OCI-LY1 (cell line): ENCODE data around the gene SLN.

Source experiments
- H2AFZ ChIP-seq: fragments of 200-600 bp; sonication (generic), shearing (Covaris generic); 2 replicates; pipeline ENCODE4 v1.6.0; 2014; ENCODE audit warnings: antibody characterized with exemption, mild to moderate bottlenecking, low read length
- H3F3A ChIP-seq: fragments of 200-600 bp; sonication (generic), shearing (Covaris generic); 2 replicates; pipeline ENCODE4 v1.6.0; 2014; ENCODE audit warnings: mild to moderate bottlenecking, antibody characterized with exemption, low read length, moderate library complexity; ENCODE audit not compliant: insufficient read depth
- H3K27ac ChIP-seq: fragments of 200-600 bp; sonication (generic); 2 replicates; pipeline ENCODE4 v1.5.1; 2014; ENCODE audit warnings: low read length, mixed run types, mild to moderate bottlenecking, low read depth; ENCODE audit not compliant: poor library complexity, severe bottlenecking
- H3K27me3 ChIP-seq: fragments of 200-600 bp; sonication (generic); 2 replicates; pipeline ENCODE4 v1.6.0; 2014; ENCODE audit warnings: antibody characterized with exemption, mild to moderate bottlenecking, low read length, moderate library complexity; ENCODE audit not compliant: insufficient read depth
- H3K36me3 ChIP-seq: fragments of 200-600 bp; sonication (generic); 2 replicates; pipeline ENCODE4 v1.6.1; 2014; ENCODE audit warnings: mild to moderate bottlenecking, antibody characterized with exemption, low read length, moderate library complexity, mixed read lengths; ENCODE audit not compliant: insufficient read depth
- H3K4me1 ChIP-seq: fragments of 200-600 bp; sonication (generic); 2 replicates; pipeline ENCODE4 v1.5.1; 2014; ENCODE audit warnings: mild to moderate bottlenecking, low read length, moderate library complexity; ENCODE audit not compliant: insufficient read depth, severe bottlenecking
- H3K4me2 ChIP-seq: fragments of 200-600 bp; sonication (generic), shearing (Covaris generic); 2 replicates; pipeline ENCODE4 v1.6.1; 2014; ENCODE audit warnings: low read length
- H3K4me3 ChIP-seq: fragments of 200-600 bp; sonication (generic); 2 replicates; pipeline ENCODE4 v1.5.1; 2014; ENCODE audit warnings: low read length, low read depth, mild to moderate bottlenecking, mixed read lengths; ENCODE audit not compliant: poor library complexity, severe bottlenecking
- H3K79me2 ChIP-seq: fragments of 200-600 bp; shearing (Covaris generic); 2 replicates; pipeline ENCODE4 v1.6.1; 2016; ENCODE audit warnings: mixed run types, low read length, mixed read lengths; ENCODE audit not compliant: insufficient read depth
- H3K9ac ChIP-seq: fragments of 200-600 bp; sonication (generic), shearing (Covaris generic); 2 replicates; pipeline ENCODE4 v1.6.1; 2014; ENCODE audit warnings: mild to moderate bottlenecking, low read length, mixed read lengths
- H3K9me2 ChIP-seq: fragments of 200-600 bp; sonication (generic), shearing (Covaris generic); 2 replicates; pipeline ENCODE4 v1.6.1; 2014; ENCODE audit warnings: low read depth, mild to moderate bottlenecking, low read length, mixed read lengths
- H3K9me3 ChIP-seq: fragments of 200-600 bp; shearing (Covaris generic); 2 replicates; pipeline ENCODE4 v1.6.1; 2014; ENCODE audit warnings: low read length, mixed read lengths
- H4K20me1 ChIP-seq: fragments of 200-600 bp; sonication (generic), shearing (Covaris generic); 2 replicates; pipeline ENCODE4 v1.6.0; 2016; ENCODE audit warnings: mild to moderate bottlenecking, low read length; ENCODE audit not compliant: insufficient read depth
- EZH2 ChIP-seq: fragments of 200-600 bp; sonication (generic), shearing (Covaris generic); IDR thresholded peaks from 2 replicates; pipeline ENCODE4 v1.8.0; 2017; ENCODE audit warnings: borderline replicate concordance, mixed run types, mild to moderate bottlenecking, antibody characterized with exemption, low read length, moderate library complexity, mixed read lengths
- TF ChIP-seq, protein P1 (sequence below): fragments of 200-600 bp; sonication (generic), shearing (Covaris generic); IDR thresholded peaks from 2 replicates; pipeline ENCODE4 v1.5.1; 2017; ENCODE audit warnings: mild to moderate bottlenecking, antibody characterized with exemption, low read length, moderate library complexity, mixed read lengths

The SLN gene

DNA sequence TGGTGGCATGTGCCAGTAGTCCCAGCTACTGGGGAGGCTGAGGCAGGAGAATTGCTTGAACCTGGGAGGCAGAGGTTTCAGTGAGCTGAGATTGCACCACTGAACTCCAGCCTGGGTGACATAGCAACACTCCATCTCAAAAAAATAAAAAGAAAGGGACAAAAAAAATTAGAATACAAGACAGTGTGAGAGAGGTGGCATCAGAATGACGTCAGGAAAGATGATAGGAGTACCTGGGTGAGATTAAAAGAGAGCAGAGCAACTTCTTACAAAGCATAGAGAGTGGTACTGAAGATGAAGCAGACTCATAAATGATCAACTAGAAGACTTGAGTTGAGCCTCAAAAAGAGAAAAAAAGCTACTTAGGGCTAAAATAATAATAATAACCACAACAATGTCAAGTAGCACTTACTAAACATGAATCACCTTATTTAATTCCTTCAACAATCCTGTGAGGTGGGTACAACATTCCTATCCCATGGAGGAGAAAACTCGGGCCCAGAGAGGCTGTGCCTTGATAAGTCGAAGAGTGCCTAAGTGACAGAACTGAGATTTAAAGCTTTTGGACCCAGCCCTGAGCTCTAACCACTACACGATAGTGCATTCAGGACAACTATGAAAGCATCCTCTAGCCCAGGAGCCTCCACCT lies 5.2 kb upstream of the SLN start:
- Histone ChIP-seq H3K79me2 (no peaks in the 10 kb centered on the region), H3K4me1 (no peaks in the 10 kb centered on the region), H3K9ac (no peak overlapping the region), H3K36me3 (no peaks in the 10 kb centered on the region), H3K9me2 (no peaks in the 10 kb centered on the region), H3K27ac (no peak overlapping the region), H4K20me1 (no peaks in the 10 kb centered on the region), H3K4me3 (no peak overlapping the region), H3K9me3 (no peaks in the 10 kb centered on the region), H2AFZ (no peak overlapping the region), H3K27me3 (0 out of 2 replicates have a peak, but pooled peaks cover 3% of the 10 kb centered on the region), H3K4me2 (no peak overlapping the region), H3F3A (no peaks in the 10 kb centered on the region)
- TF ChIP-seq EZH2: no peak
- TF ChIP-seq, protein P1, sequence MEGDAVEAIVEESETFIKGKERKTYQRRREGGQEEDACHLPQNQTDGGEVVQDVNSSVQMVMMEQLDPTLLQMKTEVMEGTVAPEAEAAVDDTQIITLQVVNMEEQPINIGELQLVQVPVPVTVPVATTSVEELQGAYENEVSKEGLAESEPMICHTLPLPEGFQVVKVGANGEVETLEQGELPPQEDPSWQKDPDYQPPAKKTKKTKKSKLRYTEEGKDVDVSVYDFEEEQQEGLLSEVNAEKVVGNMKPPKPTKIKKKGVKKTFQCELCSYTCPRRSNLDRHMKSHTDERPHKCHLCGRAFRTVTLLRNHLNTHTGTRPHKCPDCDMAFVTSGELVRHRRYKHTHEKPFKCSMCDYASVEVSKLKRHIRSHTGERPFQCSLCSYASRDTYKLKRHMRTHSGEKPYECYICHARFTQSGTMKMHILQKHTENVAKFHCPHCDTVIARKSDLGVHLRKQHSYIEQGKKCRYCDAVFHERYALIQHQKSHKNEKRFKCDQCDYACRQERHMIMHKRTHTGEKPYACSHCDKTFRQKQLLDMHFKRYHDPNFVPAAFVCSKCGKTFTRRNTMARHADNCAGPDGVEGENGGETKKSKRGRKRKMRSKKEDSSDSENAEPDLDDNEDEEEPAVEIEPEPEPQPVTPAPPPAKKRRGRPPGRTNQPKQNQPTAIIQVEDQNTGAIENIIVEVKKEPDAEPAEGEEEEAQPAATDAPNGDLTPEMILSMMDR: no peak

DNA sequence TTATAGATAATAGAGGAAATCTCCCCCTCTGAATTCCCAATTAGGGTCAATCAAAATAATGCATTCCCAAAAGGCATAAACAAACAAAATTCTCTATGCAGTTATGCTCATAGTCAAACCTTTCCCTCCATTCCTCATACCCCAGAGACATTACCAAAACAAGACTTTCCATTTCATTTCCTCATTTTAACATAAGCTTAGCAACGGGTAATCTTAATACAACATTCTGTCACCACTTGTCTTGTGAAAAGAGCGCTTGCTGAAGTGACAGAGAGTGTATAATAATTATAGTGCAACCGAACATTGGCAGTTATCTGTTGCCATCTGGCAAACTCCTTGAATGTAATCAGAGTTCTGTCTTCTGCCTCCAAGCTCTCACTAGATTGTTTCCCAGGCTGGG lies 1.2 kb upstream of the SLN start:
- Histone ChIP-seq H3K9me3 (no peaks in the 10 kb centered on the region), H3F3A (no peaks in the 10 kb centered on the region), H3K9ac (no peak overlapping the region), H3K79me2 (no peaks in the 10 kb centered on the region), H3K4me1 (no peaks in the 10 kb centered on the region), H3K36me3 (no peaks in the 10 kb centered on the region), H4K20me1 (no peaks in the 10 kb centered on the region), H3K9me2 (no peaks in the 10 kb centered on the region), H3K27me3 (0 out of 2 replicates have a peak, but pooled peaks cover 3% of the 10 kb centered on the region), H3K4me2 (no peak overlapping the region), H3K4me3 (no peak overlapping the region), H3K27ac (no peak overlapping the region), H2AFZ (no peak overlapping the region)
- no peak for TF ChIP-seq EZH2
- TF ChIP-seq, protein P1: no peak

DNA sequence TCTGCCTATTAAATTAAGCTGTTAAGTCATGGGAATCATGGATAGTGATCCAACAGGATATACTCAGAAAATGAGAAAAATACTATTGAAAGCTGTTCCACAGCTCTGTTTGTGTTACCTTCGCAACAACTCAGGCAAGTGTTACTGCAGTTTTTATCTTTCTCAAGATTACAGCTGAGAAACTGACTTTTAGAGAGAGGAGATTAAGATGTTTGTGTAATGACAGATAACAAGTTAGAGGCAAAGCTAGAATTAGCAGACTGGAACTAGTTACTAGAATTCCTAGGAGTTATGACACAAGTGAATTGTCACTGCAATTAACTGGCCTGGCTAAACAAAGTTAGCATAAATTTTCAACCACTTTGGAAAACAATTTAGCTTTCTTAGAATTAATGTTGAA lies 1.6 kb downstream of the SLN start:
- Histone ChIP-seq H3K79me2 (no peaks in the 10 kb centered on the region), H3K9me2 (no peaks in the 10 kb centered on the region), H3K4me2 (no peak overlapping the region), H3K36me3 (no peaks in the 10 kb centered on the region), H3K27me3 (no peaks in the 10 kb centered on the region), H3F3A (no peaks in the 10 kb centered on the region), H4K20me1 (no peaks in the 10 kb centered on the region), H3K9me3 (no peaks in the 10 kb centered on the region), H3K4me3 (no peak overlapping the region), H2AFZ (no peak overlapping the region), H3K4me1 (no peaks in the 10 kb centered on the region), H3K9ac (no peak overlapping the region), H3K27ac (no peak overlapping the region)
- TF ChIP-seq EZH2: no peak
- TF ChIP-seq, protein P1: no peak
